ENCODE data around the gene IGDCC3. TPM values are rescaled to one million over a fixed set of nuclear protein-coding genes. Genes with fewer than 3 reads are reported as not detected.

IGDCC3 gene
- total and polyA plus RNA-seq, 2 of the 8 experiments (the other 6 are each of a cell fraction or from before 2014, with no cell fraction given): 26.8 to 45.7 TPM

DNA sequence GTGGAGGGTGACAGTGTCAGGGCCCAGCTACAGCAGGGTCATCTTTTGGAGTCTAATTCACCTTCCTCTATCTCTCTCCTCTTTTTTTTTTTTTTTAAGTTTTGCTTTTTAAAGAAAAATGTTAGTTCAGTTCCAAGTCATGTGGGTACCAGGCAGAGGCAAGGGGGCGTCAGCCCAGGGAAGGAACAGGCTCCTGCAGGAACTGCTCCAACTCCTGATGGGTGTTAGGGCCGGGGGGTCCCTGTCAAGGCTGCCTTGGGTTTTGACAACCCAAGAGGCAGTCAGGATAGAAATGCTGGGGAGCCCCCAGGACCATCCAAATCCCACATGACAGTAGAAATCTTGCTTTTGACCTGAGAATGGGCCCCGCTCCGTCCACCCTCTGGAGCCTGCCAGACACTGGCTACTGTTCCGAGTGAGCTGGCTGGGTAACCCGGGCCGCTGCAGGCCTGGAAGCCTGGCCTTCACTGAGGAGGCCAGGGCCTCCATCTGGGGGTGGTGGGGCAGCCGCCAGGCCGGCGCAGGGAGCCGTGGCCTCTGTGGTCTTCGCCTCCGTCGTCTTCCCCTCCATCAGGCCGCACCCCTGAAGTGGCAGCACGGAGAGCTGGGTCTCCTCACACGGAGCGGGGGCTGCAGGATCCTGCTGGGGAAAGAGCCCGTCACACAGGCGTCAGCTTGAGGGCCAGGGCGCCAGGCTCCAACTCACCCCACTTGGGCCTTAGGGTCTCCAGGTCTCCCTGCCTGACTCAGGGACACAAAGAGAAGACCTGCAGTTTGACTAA is 49.1 kb downstream of the IGDCC3 start (continued):
- TF ChIP-seq, protein P1, sequence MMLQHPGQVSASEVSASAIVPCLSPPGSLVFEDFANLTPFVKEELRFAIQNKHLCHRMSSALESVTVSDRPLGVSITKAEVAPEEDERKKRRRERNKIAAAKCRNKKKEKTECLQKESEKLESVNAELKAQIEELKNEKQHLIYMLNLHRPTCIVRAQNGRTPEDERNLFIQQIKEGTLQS (IDR thresholded peaks at IDR 0.05; ENCODE audit: insufficient read depth, low read depth, low read length): no peak
- TF ChIP-seq RBBP5 (IDR thresholded peaks at IDR 0.05; ENCODE audit: borderline replicate concordance, low read depth, low read length) (no peak), KDM1A (IDR thresholded peaks at IDR 0.05; ENCODE audit: borderline replicate concordance, low read length) (no peak)

All from H1 (cell line).